GM18499 (cell line): ENCODE data around the gene CEP85.

Source experiments
- ATAC-seq: cut with Tn5 transposase; IDR thresholded peaks from one replicate; pipeline ENCODE4 v1.9.1; 2021; ENCODE audit warnings: moderate number of reproducible peaks; ENCODE audit not compliant: insufficient read depth, unreplicated experiment

The CEP85 gene

DNA sequence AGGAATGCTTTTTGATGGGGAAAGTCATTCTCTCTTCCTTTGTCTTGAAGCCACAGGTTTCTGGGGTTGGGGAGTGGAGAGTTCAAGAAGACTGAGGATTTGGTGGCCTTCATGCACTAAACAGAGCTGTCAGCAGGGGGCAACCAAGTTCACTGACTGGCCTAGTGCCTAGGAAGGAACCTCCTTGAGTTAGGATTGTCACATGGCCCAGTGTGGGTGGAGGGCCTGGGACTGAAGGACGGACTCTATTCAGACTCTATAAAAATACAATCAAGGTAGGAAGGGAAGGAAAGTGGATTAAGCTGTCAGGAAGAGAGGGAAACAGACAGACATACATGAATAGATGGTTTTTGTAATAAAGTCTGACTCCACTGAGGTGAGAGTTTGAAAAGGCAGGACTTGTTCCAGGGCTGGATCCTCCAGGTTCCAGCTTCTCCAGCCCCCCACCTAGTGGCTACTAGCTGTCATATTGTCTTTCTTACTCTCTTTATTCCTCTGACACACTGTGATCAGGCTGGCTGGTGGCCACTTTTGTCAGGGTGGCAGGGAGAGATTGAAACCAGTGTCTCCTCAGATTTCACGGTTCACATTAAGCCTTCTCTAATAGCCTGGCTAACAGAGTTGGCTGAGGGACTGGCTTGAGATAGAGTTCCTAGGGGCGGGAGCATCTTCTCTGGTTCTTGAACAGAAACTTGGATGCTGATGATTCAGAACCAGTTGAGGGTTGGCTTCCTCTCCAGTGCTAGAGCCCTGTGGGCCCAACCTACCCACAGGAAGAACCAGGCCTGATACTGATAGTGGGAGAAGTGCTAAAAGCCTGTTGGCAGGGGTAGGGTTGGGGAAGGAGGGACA lies 41.8 kb downstream of the CEP85 start:
- no peak for ATAC-seq

- no peak for ATAC-seq
These were observed 42.4 kb downstream of the CEP85 start for GRCh38 chr1:26276432-26276838.

DNA sequence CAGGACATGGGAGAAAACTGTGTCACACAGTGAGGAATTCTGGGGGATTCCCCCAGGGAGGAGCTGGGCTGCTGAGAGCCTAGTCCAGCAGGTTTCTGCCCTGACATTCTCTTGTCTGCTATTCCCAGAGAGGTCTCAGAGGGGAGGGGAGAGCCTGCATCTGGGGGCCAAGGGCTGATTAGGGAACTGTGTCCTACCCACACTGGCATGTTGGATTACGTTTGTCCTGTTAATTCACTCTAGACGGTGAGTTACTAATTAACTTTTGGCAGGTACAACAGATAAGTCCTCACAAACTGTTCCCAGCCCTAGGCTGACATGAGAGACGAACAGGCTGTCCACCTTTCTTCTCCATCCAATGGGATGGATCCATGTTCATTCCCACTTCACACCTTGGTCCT lies 43.3 kb downstream of the CEP85 start:
- no peak for ATAC-seq

DNA sequence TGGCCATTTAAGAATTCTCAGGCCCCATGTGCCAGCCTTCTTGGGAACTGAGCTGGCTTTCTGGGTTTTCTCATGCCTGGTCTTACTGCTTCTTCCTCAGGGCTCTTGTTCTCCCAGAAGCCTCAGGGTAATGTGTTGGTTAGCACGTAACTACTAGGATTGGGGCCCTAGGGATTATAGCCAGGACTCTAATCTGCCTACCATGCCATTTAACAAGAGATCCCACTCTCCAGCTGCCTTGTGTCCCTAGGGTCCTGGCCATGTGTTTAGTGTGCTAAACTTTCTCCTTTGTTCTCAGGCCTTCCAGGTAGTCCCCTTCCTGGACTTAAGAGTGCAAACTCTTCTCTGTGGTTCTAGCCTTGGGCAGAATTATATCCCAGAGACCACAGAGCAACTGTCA lies 43.7 kb downstream of the CEP85 start:
- no peak for ATAC-seq

GRCh38 chr1:26278303-26278702 lies 44.3 kb downstream of the CEP85 start:
- no peak for ATAC-seq

GRCh38 chr1:26278724-26279455 lies 44.9 kb downstream of the CEP85 start:
- no peak for ATAC-seq

- no peak for ATAC-seq
These were observed 45.7 kb downstream of the CEP85 start, which contains the start of gene SH3BGRL3 for GRCh38 chr1:26279456-26280332. SH3BGRL3 (plus strand) TSS chr1:26280086; CDS start chr1:26280156, 70 bp downstream.

DNA sequence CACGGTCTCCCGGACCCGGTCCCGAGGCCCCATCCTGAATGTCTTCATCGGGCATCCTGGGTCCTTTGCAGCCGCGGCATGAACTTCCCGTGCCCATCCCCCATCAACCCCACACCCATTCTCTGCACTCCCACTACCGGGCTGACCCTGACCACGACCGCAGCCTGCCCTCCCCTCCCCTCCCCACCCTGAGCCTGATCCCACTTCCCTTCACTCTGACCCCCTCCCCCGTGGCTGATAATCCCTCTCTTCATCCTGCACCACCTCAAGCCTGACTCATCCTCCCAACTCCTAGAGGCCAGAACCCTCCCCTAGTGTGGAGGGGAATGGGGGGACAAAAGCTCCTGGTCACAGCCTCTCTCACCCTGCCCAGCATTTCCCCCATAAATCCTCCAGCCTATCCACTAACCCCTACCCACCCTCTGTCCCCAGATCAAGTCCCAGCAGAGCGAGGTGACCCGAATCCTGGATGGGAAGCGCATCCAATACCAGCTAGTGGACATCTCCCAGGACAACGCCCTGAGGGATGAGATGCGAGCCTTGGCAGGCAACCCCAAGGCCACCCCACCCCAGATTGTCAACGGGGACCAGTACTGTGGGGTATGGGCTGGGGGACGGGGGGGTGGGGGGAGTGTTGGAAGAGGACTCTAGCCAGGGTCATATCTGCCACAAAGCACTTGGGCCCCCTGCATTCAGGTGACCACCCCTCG lies 46.5 kb downstream of the CEP85 start:
- ATAC-seq, result no peak

DNA sequence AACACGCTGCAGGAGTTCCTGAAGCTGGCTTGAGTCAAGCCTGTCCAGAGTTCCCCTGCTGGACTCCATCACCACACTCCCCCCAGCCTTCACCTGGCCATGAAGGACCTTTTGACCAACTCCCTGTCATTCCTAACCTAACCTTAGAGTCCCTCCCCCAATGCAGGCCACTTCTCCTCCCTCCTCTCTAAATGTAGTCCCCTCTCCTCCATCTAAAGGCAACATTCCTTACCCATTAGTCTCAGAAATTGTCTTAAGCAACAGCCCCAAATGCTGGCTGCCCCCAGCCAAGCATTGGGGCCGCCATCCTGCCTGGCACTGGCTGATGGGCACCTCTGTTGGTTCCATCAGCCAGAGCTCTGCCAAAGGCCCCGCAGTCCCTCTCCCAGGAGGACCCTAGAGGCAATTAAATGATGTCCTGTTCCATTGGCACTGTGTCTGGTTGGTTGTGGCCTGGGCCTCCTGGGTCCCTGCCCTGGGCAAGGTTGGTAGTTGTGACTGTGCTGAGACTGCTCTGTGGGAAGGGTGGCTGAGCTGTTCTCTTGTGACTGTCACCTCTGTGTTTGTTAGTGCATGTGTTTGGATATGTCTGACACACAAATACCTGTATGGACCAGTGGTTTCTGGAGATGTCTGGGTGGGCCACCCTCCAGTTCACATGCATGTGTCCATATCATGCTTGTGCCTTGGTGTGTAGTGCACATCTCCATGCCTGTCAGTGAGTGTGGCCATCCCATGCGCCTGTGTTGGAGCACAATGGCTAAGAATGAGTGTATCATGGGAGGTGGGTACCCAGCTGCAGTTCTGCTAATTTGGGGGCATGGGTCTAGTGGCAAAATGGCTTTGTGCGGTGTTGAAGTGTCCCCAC lies 47.3 kb downstream of the CEP85 start:
- no peak for ATAC-seq

GRCh38 chr1:26281971-26282370 lies 48.0 kb downstream of the CEP85 start:
- ATAC-seq, result no peak

DNA sequence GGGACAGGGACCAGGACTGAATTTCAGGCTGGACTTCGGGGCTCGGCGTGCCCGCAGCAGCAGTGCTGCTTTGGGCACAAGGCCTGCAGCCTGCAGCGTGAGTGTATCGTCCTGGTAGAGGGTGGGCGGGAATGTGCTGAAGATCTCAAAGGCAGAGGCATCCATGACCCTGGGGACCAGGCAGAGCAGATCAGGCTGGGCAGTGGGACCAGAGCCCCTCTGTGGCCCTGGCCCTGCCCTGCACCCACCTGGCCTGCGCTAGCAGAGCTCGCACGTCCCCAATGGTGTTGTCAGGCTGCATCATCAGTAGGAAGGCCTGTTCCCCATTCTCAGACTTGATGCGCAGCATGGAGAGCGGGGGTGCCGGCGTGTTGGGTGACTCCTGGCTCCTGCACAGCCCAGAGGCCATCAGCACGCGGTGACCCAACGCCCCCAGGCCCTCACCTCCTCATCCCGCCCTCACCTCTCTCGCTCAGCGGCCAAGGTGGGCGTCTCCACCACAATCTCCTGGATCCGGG lies 48.5 kb downstream of the CEP85 start:
- no peak for ATAC-seq

- no peak for ATAC-seq
These were observed 49.4 kb downstream of the CEP85 start for GRCh38 chr1:26283279-26283853.

- no peak for ATAC-seq
These were observed 50.0 kb downstream of the CEP85 start for GRCh38 chr1:26283871-26284596.

DNA sequence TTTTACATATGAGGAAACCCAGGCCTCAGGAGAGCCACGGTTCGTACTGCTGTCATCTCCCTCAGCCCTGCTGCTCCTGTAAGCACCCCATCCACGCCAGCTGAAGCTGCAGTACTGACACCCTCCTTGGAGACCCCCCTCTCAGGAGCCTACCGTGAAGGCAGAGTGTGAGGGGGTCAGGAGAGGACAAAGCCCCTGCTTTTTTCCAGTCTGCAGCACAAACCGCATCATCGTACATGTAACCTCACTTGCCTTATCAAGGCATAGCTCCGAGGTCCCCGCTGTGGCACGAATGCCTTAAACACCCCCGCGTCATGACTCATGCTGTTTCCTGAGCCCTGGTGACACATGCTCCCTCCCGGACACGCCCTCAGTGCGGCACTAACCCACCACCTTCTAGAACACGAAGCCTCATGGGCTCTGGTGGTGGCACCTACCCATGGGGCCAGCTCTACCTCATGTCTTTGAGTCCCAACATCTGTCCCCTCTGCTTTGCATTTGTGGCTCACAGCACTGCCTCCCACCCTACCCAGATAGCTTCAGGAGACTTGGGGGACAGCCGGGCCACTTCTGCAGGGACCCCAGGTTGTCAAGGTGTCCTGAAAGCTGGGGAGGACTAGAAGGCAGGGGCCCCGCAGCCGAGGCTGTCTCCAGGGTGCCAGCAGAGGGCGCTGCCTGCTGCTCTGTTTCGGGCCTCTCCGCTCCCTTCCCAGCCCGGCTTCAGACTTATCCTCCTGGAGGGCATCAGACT lies 50.8 kb downstream of the CEP85 start:
- no peak for ATAC-seq

GRCh38 chr1:26285366-26286063 lies 51.5 kb downstream of the CEP85 start:
- no peak for ATAC-seq

DNA sequence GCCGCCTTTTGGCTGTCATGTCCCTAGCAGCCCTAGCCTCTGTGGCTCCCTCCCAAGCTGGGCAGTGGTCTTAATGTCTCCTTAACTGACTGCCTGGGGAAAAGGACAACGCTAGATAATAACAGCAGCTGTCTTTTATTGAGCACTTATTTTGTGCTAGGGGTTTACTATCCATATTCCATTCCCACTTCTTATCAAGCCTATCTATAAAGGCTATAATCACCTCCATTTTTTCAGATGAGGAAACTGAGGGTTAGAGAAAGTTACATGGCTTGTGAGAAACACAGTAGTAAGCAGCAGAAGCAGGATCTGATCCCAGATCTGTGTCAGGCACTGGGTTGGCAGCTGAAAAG lies 52.0 kb downstream of the CEP85 start:
- ATAC-seq, result no peak
